ENCODE results near the gene S100A16.
"Not testable (repeated sequence)": the region's sequence is repeated elsewhere in the genome, so short reads cannot be mapped to it uniquely, and the experiment has no call there.

S100A16 gene

DNA sequence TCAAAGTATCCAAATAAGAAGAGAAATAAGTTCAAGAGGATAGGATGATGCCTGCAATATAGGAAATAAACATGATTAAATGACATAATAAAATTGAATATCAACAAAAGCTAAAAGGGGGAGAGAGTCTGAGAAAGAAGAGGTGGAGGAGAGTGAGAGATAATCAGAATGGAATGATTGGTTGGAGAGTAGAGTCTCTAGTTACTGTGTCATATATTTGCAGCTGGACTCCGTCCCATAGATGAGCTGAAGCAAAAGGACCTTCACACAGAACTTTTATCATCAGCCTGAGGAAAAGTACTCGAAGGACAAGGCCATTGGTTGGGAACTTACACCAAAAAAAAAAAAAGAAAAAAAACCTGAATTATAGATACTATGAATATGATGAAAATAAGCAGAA is 24.5 kb downstream of the S100A16 start:
- H3K36me3 ChIP-seq (ENCODE audit: control insufficient read depth, insufficient read depth, low read length) = no peaks in the 10 kb centered on the region
- H3K4me3 ChIP-seq (ENCODE audit: low read length) = no peak overlapping the region
- H3K4me1 ChIP-seq (ENCODE audit: control insufficient read depth, insufficient read depth, low read length) = no peaks in the 10 kb centered on the region
- no peak overlapping the region for H3K9ac ChIP-seq (ENCODE audit: low read length)
- no peaks in the 10 kb centered on the region for H3K27me3 ChIP-seq (ENCODE audit: control insufficient read depth, insufficient read depth, low read length)
- no peak overlapping the region for H3K27ac ChIP-seq (ENCODE audit: low read depth, low read length)

DNA sequence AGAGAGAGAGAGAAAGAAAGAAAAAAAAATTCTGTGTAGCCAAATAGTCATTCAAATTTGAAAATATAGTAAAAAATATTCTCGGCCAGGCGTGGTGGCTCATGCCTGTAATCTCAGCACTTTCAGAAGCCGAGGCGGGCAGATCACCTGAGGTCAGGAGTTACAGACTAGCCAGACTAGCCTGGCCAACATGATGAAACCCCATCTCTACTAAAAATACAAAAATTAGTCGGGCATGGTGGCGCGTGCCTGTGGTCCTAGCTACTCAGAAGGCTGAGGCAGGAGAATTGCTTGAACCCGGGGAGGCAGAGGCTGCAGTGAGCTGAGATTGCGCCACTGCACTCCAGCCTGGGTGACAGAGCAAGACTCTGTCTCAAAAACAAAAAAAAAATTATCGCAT is 24.9 kb downstream of the S100A16 start:
- H3K4me1 ChIP-seq (ENCODE audit: control insufficient read depth, insufficient read depth, low read length); H3K27ac ChIP-seq (ENCODE audit: low read depth, low read length); H3K36me3 ChIP-seq (ENCODE audit: control insufficient read depth, insufficient read depth, low read length); H3K4me3 ChIP-seq (ENCODE audit: low read length); H3K27me3 ChIP-seq (ENCODE audit: control insufficient read depth, insufficient read depth, low read length); H3K9ac ChIP-seq (ENCODE audit: low read length): not testable (repeated sequence)

DNA sequence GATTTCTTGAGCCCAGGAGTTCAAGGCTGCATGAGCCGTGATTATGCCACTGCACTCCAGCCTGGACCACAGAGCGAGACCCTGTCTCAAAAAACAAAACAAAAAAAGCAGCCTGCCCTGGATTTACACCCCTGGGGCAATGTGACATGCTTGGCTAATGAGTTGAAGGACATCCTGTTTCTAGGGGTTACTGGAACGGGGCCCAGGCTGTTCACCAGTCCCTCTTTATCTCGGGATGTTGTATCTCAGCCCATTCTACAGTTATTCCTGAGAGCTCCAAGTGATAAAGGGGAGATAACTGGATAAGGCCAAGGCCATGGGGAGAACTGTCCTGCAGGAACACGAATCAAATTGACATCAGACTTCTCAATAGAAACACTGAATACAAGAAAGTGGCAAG is 25.6 kb downstream of the S100A16 start:
- no peaks in the 10 kb centered on the region for H3K4me1 ChIP-seq (ENCODE audit: control insufficient read depth, insufficient read depth, low read length)
- H3K27ac ChIP-seq (ENCODE audit: low read depth, low read length) = no peak overlapping the region
- H3K4me3 ChIP-seq (ENCODE audit: low read length) = no peak overlapping the region
- H3K36me3 ChIP-seq (ENCODE audit: control insufficient read depth, insufficient read depth, low read length) = no peaks in the 10 kb centered on the region
- no peaks in the 10 kb centered on the region for H3K27me3 ChIP-seq (ENCODE audit: control insufficient read depth, insufficient read depth, low read length)
- no peak overlapping the region for H3K9ac ChIP-seq (ENCODE audit: low read length)

DNA sequence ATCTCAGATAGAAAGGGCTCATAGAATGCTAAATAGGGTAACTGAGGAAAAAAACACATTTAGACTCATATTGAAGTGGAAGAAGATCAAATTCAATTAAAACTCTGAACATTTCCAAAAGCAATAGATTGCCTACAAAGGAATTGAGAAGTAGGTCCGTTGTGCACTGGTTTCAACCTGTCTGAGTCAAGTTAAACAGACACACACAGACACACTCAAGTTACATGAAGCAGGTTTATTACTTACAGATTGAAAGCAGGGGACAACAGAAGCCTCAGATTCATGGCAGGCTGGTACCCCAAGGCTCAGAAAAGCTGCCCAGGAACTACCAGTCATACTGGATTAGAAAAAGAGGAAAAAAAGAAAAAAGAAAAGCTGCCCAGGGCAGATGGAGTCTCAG is 26.6 kb downstream of the S100A16 start:
- Histone ChIP-seq H3K36me3 (ENCODE audit: control insufficient read depth, insufficient read depth, low read length) (no peaks in the 10 kb centered on the region), H3K27me3 (ENCODE audit: control insufficient read depth, insufficient read depth, low read length) (no peaks in the 10 kb centered on the region), H3K4me1 (ENCODE audit: control insufficient read depth, insufficient read depth, low read length) (no peaks in the 10 kb centered on the region), H3K9ac (ENCODE audit: low read length) (no peak overlapping the region), H3K4me3 (ENCODE audit: low read length) (no peak overlapping the region), H3K27ac (ENCODE audit: low read depth, low read length) (no peak overlapping the region)

GRCh38 chr1:153585006-153585405 is 27.9 kb downstream of the S100A16 start:
- Histone ChIP-seq H3K9ac (ENCODE audit: low read length) (no peak overlapping the region), H3K27ac (ENCODE audit: low read depth, low read length) (no peak overlapping the region), H3K36me3 (ENCODE audit: control insufficient read depth, insufficient read depth, low read length) (no peaks in the 10 kb centered on the region), H3K27me3 (ENCODE audit: control insufficient read depth, insufficient read depth, low read length) (no peaks in the 10 kb centered on the region), H3K4me1 (ENCODE audit: control insufficient read depth, insufficient read depth, low read length) (no peaks in the 10 kb centered on the region), H3K4me3 (ENCODE audit: low read length) (no peak overlapping the region)

GRCh38 chr1:153583976-153584375 is 29.0 kb downstream of the S100A16 start:
- no peak overlapping the region for H3K4me3 ChIP-seq (ENCODE audit: low read length)
- H3K36me3 ChIP-seq (ENCODE audit: control insufficient read depth, insufficient read depth, low read length) = no peaks in the 10 kb centered on the region
- no peak overlapping the region for H3K9ac ChIP-seq (ENCODE audit: low read length)
- H3K27ac ChIP-seq (ENCODE audit: low read depth, low read length) = no peak overlapping the region
- H3K27me3 ChIP-seq (ENCODE audit: control insufficient read depth, insufficient read depth, low read length) = no peaks in the 10 kb centered on the region
- H3K4me1 ChIP-seq (ENCODE audit: control insufficient read depth, insufficient read depth, low read length) = no peaks in the 10 kb centered on the region

DNA sequence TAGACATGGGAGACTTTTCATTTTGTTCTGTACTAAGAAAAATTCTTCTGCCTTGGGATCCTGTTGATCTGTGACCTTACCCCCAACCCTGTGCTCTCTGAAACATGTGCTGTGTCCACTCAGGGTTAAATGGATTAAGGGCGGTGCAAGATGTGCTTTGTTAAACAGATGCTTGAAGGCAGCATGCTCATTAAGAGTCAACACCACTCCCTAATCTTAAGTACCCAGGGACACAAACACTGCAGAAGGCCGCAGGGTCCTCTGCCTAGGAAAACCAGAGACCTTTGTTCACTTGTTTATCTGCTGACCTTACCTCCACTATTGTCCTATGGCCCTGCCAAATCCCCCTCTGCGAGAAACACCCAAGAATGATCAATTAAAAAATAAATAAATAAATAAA is 29.4 kb downstream of the S100A16 start:
- not testable (repeated sequence) for H3K27me3 ChIP-seq (ENCODE audit: control insufficient read depth, insufficient read depth, low read length); H3K27ac ChIP-seq (ENCODE audit: low read depth, low read length); H3K4me1 ChIP-seq (ENCODE audit: control insufficient read depth, insufficient read depth, low read length); H3K4me3 ChIP-seq (ENCODE audit: low read length); H3K36me3 ChIP-seq (ENCODE audit: control insufficient read depth, insufficient read depth, low read length); H3K9ac ChIP-seq (ENCODE audit: low read length)

DNA sequence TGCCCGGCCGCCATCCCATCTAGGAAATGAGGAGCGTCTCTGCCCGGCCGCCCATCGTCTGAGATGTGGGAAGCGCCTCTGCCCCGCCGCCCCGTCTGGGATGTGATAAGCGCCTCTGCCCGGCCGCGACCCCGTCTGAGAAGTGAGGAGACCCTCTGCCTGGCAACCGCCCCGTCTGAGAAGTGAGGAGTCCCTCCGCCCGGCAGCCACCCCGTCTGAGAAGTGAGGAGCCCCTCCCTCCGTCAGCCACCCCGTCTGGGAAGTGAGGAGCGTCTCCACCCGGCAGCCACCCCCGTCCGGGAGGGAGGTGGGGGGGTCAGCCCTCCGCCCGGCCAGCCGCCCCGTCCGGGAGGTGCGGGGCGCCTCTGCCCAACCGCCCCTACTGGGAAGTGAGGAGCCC is 30.1 kb downstream of the S100A16 start:
- H3K27me3 ChIP-seq (ENCODE audit: control insufficient read depth, insufficient read depth, low read length); H3K9ac ChIP-seq (ENCODE audit: low read length); H3K4me1 ChIP-seq (ENCODE audit: control insufficient read depth, insufficient read depth, low read length); H3K4me3 ChIP-seq (ENCODE audit: low read length); H3K27ac ChIP-seq (ENCODE audit: low read depth, low read length); H3K36me3 ChIP-seq (ENCODE audit: control insufficient read depth, insufficient read depth, low read length): not testable (repeated sequence)

DNA sequence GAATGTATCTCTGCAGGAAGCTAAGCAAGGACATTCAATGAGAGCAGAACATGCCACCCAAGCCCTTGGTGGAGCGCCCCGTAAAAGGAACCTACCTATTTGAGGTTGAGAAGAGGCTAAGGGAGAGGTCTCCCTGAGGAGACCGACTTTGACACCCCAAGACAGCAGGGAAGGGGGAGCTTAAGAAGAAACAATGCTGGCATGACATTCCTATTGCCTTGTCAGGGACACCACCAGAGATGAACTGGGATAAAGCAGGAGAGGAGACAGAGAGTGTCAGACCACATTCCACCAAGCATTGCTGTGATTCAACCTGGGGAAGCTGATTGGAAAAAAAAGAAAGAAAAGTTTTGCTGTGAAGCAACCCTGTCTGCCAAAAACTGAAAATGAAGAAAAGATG is 34.0 kb downstream of the S100A16 start:
- Histone ChIP-seq H3K27me3 (ENCODE audit: control insufficient read depth, insufficient read depth, low read length) (no peaks in the 10 kb centered on the region), H3K36me3 (ENCODE audit: control insufficient read depth, insufficient read depth, low read length) (no peaks in the 10 kb centered on the region), H3K27ac (ENCODE audit: low read depth, low read length) (no peak overlapping the region), H3K9ac (ENCODE audit: low read length) (no peak overlapping the region), H3K4me1 (ENCODE audit: control insufficient read depth, insufficient read depth, low read length) (no peaks in the 10 kb centered on the region), H3K4me3 (ENCODE audit: low read length) (no peak overlapping the region)

DNA sequence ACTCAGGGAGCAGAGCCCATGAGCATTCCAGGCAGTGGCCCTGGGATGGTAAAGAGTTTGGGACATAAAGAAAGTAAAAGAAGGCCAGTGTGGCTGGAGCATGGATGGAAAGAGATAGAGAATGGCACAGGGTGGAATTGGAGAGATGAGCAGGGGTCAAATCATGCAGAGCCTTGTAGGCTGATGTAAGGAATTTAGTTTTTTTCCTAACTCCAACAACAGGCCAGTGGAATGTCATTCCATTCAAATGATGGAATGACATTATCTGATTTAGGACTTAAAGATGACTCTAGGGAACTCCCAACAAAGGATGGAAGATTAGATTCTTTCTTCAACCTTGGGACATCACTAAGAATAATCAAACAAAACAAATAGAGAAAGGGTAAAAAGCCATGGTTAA is 34.4 kb downstream of the S100A16 start:
- Histone ChIP-seq H3K27ac (ENCODE audit: low read depth, low read length) (no peak overlapping the region), H3K4me1 (ENCODE audit: control insufficient read depth, insufficient read depth, low read length) (no peaks in the 10 kb centered on the region), H3K4me3 (ENCODE audit: low read length) (no peak overlapping the region), H3K9ac (ENCODE audit: low read length) (no peak overlapping the region), H3K27me3 (ENCODE audit: control insufficient read depth, insufficient read depth, low read length) (no peaks in the 10 kb centered on the region), H3K36me3 (ENCODE audit: control insufficient read depth, insufficient read depth, low read length) (no peaks in the 10 kb centered on the region)

DNA sequence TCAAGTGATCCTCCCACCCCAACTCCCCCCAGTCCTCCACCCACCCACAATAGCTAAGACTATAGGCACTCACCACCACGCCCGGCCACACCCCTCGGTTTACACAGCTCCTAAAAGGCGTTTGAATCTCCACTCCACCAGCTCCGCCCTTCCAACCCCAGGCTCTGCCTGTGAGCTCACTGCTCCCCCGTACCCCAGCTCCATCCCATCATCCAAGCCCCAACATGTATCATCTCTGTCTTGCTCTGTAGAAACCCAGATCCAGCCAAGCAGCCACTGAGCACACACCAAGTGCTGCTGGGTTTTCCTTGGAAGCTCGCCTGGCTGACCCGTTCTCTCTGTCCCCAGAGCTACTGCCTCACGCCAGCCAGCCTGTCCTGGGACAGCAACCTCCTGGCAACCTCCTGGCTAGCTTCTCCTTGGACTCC is 35.3 kb downstream of the S100A16 start:
- H3K27me3 ChIP-seq (ENCODE audit: control insufficient read depth, insufficient read depth, low read length) = no peaks in the 10 kb centered on the region
- no peaks in the 10 kb centered on the region for H3K36me3 ChIP-seq (ENCODE audit: control insufficient read depth, insufficient read depth, low read length)
- no peak overlapping the region for H3K4me3 ChIP-seq (ENCODE audit: low read length)
- H3K9ac ChIP-seq (ENCODE audit: low read length) = no peak overlapping the region
- no peaks in the 10 kb centered on the region for H3K4me1 ChIP-seq (ENCODE audit: control insufficient read depth, insufficient read depth, low read length)
- no peak overlapping the region for H3K27ac ChIP-seq (ENCODE audit: low read depth, low read length)

DNA sequence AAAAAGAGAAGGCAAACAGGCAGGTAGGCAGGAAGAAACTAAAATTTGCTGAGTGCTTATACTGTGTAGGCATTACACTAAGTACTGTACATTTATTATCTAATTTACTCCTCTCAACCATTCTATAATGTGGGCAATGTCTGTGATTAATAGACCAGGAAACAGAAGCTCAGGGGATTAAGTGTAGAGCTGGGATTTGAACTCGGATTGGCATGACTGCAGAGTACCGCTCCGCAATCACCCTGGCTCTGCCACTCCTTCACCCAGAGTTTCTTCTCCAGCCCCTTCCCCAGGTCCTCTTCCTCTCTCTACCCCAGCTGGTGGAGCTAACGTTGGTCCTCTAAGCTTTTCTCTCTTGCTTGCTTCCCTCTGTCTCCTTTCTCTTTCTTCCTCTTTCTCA is 35.8 kb downstream of the S100A16 start:
- Histone ChIP-seq H3K27ac (ENCODE audit: low read depth, low read length) (no peak overlapping the region), H3K4me1 (ENCODE audit: control insufficient read depth, insufficient read depth, low read length) (no peaks in the 10 kb centered on the region), H3K4me3 (ENCODE audit: low read length) (no peak overlapping the region), H3K9ac (ENCODE audit: low read length) (no peak overlapping the region), H3K27me3 (ENCODE audit: control insufficient read depth, insufficient read depth, low read length) (no peaks in the 10 kb centered on the region), H3K36me3 (ENCODE audit: control insufficient read depth, insufficient read depth, low read length) (no peaks in the 10 kb centered on the region)

DNA sequence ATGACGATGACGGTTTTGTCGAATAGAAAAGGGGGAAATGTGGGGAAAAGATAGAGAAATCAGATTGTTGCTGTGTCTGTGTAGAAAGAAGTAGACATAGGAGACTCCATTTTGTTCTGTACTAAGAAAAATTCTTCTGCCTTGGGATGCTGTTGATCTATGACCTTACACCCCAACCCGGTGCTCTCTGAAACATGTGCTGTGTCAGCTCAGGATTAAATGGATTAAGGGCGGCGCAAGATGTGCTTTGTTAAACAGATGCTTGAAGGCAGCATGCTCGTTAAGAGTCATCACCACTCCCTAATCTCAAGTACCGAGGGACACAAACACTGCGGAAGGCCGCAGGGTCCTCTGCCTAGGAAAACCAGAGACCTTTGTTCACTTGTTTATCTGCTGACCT is 37.4 kb downstream of the S100A16 start:
- not testable (repeated sequence) for H3K27me3 ChIP-seq (ENCODE audit: control insufficient read depth, insufficient read depth, low read length); H3K4me1 ChIP-seq (ENCODE audit: control insufficient read depth, insufficient read depth, low read length); H3K27ac ChIP-seq (ENCODE audit: low read depth, low read length); H3K9ac ChIP-seq (ENCODE audit: low read length); H3K4me3 ChIP-seq (ENCODE audit: low read length); H3K36me3 ChIP-seq (ENCODE audit: control insufficient read depth, insufficient read depth, low read length)

GRCh38 chr1:153575081-153575491 is 37.9 kb downstream of the S100A16 start:
- H3K27me3 ChIP-seq (ENCODE audit: control insufficient read depth, insufficient read depth, low read length); H3K9ac ChIP-seq (ENCODE audit: low read length); H3K4me3 ChIP-seq (ENCODE audit: low read length); H3K27ac ChIP-seq (ENCODE audit: low read depth, low read length); H3K4me1 ChIP-seq (ENCODE audit: control insufficient read depth, insufficient read depth, low read length); H3K36me3 ChIP-seq (ENCODE audit: control insufficient read depth, insufficient read depth, low read length): not testable (repeated sequence)
